H1 (cell line): ENCODE data around the gene SLC66A2.

Experiments
- RAD21 ChIP-seq, 2 experiments: IDR thresholded peaks in 1 of 2; conservative IDR thresholded peaks in 1 of 2; 2 replicates each; pipeline ENCODE4 v1.6.1; 2011; ENCODE audit warnings: low read depth in 2 of 2, low read length in 2 of 2, improper control_type of control experiment in 1 of 2, inconsistent platforms in 1 of 2, mild to moderate bottlenecking in 1 of 2, moderate library complexity in 1 of 2
- YY1 ChIP-seq: IDR thresholded peaks from 2 replicates; pipeline ENCODE4 v1.6.1; 2011; ENCODE audit warnings: low read depth, mild to moderate bottlenecking, low read length

DNA sequence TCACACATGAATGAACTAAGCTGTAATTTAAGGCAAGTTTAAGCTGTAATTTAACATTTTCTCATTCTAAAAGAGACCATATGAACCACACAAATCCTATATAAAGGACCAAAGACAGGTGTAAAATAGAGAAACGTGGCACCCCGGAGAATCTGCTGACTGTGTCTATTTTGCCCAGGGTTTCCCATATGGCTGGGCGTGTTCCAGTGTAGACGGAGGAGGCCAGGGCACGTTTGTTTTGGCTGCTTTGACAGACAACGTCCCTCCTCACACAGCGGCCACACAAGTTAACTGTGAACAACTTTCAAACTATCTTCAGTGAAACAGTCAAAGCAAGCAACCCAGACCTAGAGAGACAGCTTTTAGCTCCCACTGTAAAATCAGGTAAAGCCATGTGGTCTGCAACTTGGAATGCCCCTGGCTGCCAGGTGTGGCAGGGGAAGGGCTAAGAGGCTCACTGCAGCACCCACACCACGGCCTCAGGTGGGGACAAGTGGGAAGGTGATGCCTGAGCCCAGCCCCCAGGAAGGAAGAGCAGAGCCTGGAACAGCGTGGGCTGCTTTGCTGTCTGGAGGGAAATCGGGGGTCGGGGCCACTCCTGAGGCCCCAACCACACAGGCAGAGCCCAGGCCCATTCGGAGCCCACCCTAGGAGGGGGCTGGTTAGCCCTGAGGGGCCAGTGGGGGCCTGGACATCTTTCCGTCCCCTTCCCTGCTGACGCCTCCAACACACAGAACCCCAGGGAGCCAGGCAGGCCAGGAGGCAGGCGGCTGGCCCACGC, 40.7 kb downstream of the SLC66A2 start:
- TF ChIP-seq RAD21 (IDR thresholded peaks at IDR 0.05 in 1 of 2, conservative IDR thresholded peaks at IDR 0.05 in 1 of 2; ENCODE audit: low read depth in 2 of 2, low read length in 2 of 2): no peak
- no peak for TF ChIP-seq YY1
